ENCODE results near the gene NAV2. TPM values are rescaled to one million over a fixed set of nuclear protein-coding genes. Genes with fewer than 3 reads are reported as not detected.

The NAV2 gene
- total and polyA plus RNA-seq, 2 donors from 2014 or later = 5.9 to 37.7 TPM

DNA sequence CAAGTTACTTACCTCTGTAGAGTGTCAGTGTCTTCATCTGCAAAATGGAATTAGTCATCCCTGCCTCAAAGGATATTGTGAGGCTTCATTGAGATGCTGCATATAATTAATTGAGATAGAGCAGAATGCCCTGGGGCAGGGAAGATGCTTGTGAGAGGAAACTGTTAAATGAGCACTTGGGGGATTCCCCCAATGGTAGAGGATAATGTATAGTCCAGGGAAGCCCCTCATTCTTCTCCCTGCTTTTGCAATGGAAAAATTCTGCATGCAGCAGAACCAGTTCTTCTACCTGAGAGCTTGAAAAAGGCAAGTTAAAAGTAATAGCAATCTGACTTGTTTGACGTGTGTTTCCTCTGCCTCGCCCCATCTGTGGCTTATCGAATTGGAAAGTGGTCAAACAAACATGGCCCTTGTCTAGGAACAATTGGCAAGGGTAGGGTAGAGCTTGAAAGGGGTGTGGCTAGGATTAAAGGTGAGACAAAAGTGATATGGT, 90.9 kb downstream of the NAV2 start:
- Histone ChIP-seq H3K27ac (ENCODE audit: low read depth in 2 of 2, low read length in 2 of 2) (no peak overlapping the region), H3K27me3 (ENCODE audit: control insufficient read depth, insufficient read depth, low read length) (no peaks in the 10 kb centered on the region), H3K4me3 (ENCODE audit: low read length in 3 of 3) (no peak overlapping the region), H3K9me3 (ENCODE audit: control insufficient read depth in 2 of 3, insufficient read depth in 1 of 3, low read length in 3 of 3) (no peaks in the 10 kb centered on the region), H3K9ac (ENCODE audit: low read length in 3 of 3) (no peak overlapping the region), H3K36me3 (ENCODE audit: control insufficient read depth in 2 of 3, insufficient read depth in 3 of 3, low read length in 3 of 3) (no peaks in the 10 kb centered on the region), H3K4me1 (ENCODE audit: control insufficient read depth in 2 of 3, insufficient read depth in 2 of 3, low read depth in 1 of 3, low read length in 3 of 3) (no peaks in the 10 kb centered on the region)
- FAIRE-seq (no peak), DNase-seq (peak in 1 of 5 donors; percentile 30)
- TF ChIP-seq CTCF (IDR thresholded peaks at IDR 0.05; ENCODE audit: borderline replicate concordance, extremely low read depth, insufficient read depth) = no peak
- intact Hi-C loops (cut with DNase I) = no loop called here

DNA sequence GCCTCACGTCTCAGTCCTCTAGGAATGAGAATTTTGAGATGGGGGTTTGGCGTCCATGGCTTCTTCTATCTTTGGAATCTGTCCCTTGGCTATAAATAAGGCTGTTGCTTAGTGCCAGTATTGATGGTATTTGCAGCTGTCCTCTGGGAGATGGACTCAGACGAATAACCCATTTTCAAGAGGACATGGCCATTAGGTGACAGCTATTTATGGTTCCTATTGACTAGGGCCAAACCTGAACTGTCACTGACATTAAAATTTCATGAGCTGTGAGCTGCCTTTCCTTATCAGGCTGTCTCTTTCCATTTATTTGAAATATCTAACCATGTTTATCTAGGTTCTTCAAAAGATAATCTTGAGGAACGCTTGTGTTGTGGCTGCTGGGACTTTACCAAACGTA, 92.7 kb downstream of the NAV2 start:
- FAIRE-seq = no peak
- intact Hi-C loops (cut with DNase I) = no loop called here

DNA sequence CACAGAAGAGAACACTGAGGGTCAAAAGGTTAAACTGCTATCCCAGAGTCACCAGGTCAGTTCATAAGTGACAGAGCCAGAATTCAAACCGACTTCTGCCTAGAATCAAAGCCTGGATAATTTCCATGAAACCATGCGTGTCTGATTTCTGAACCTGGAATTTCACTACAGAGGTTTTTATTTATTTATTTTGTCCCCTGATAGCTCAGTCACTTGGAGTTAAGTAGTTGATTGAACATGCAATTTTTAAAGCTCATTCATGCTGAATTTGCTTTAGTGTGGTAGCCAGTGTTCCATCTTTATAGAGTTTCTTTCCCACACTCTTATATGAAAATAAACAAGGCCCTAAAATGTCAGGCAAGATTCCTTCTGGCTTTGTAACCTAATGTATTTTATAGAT, 93.2 kb downstream of the NAV2 start:
- no peak overlapping the region for H3K4me3 ChIP-seq (ENCODE audit: low read length in 3 of 3)
- H3K9me3 ChIP-seq (ENCODE audit: control insufficient read depth in 2 of 3, insufficient read depth in 1 of 3, low read length in 3 of 3) = no peaks in the 10 kb centered on the region
- no peaks in the 10 kb centered on the region for H3K27me3 ChIP-seq (ENCODE audit: control insufficient read depth, insufficient read depth, low read length)
- no peak overlapping the region for H3K27ac ChIP-seq (ENCODE audit: low read depth in 2 of 2, low read length in 2 of 2)
- DNase-seq = no peak
- TF ChIP-seq CTCF (IDR thresholded peaks at IDR 0.05; ENCODE audit: borderline replicate concordance, extremely low read depth, insufficient read depth) = no peak
- intact Hi-C loops (cut with DNase I) = no loop called here
- no peak overlapping the region for H3K9ac ChIP-seq (ENCODE audit: low read length in 3 of 3)
- H3K36me3 ChIP-seq (ENCODE audit: control insufficient read depth in 2 of 3, insufficient read depth in 3 of 3, low read length in 3 of 3) = no peaks in the 10 kb centered on the region
- no peak for FAIRE-seq
- no peaks in the 10 kb centered on the region for H3K4me1 ChIP-seq (ENCODE audit: control insufficient read depth in 2 of 3, insufficient read depth in 2 of 3, low read depth in 1 of 3, low read length in 3 of 3)

More for the DNA sequence above, 92.7 kb downstream of the NAV2 start:
- Histone ChIP-seq H3K27me3 (ENCODE audit: control insufficient read depth, insufficient read depth, low read length) (no peaks in the 10 kb centered on the region), H3K4me3 (ENCODE audit: low read length in 3 of 3) (no peak overlapping the region), H3K9me3 (ENCODE audit: control insufficient read depth in 2 of 3, insufficient read depth in 1 of 3, low read length in 3 of 3) (no peaks in the 10 kb centered on the region), H3K9ac (ENCODE audit: low read length in 3 of 3) (no peak overlapping the region), H3K36me3 (ENCODE audit: control insufficient read depth in 2 of 3, insufficient read depth in 3 of 3, low read length in 3 of 3) (no peaks in the 10 kb centered on the region), H3K27ac (ENCODE audit: low read depth in 2 of 2, low read length in 2 of 2) (no peak overlapping the region), H3K4me1 (ENCODE audit: control insufficient read depth in 2 of 3, insufficient read depth in 2 of 3, low read depth in 1 of 3, low read length in 3 of 3) (no peaks in the 10 kb centered on the region)
- DNase-seq = no peak
- no peak for TF ChIP-seq CTCF (IDR thresholded peaks at IDR 0.05; ENCODE audit: borderline replicate concordance, extremely low read depth, insufficient read depth)

GRCh38 chr11:19806251-19806650, 93.6 kb downstream of the NAV2 start:
- no peak for FAIRE-seq
- H3K9ac ChIP-seq (ENCODE audit: low read length in 3 of 3) = no peak overlapping the region
- H3K4me1 ChIP-seq (ENCODE audit: control insufficient read depth in 2 of 3, insufficient read depth in 2 of 3, low read depth in 1 of 3, low read length in 3 of 3) = no peaks in the 10 kb centered on the region
- DNase-seq = no peak
- H3K4me3 ChIP-seq (ENCODE audit: low read length in 3 of 3) = no peak overlapping the region
- no peaks in the 10 kb centered on the region for H3K9me3 ChIP-seq (ENCODE audit: control insufficient read depth in 2 of 3, insufficient read depth in 1 of 3, low read length in 3 of 3)
- intact Hi-C loops (cut with DNase I) = no loop called here
- no peak for TF ChIP-seq CTCF (IDR thresholded peaks at IDR 0.05; ENCODE audit: borderline replicate concordance, extremely low read depth, insufficient read depth)
- no peaks in the 10 kb centered on the region for H3K27me3 ChIP-seq (ENCODE audit: control insufficient read depth, insufficient read depth, low read length)
- no peaks in the 10 kb centered on the region for H3K36me3 ChIP-seq (ENCODE audit: control insufficient read depth in 2 of 3, insufficient read depth in 3 of 3, low read length in 3 of 3)
- H3K27ac ChIP-seq (ENCODE audit: low read depth in 2 of 2, low read length in 2 of 2) = no peak overlapping the region

All from kidney (tissue), 14 donors.